Neural cell (in vitro differentiated cells): Measurements from ENCODE around the gene PRAC2.

Source experiments
- CTCF ChIP-seq: fragments of 450-650 bp; IDR thresholded peaks from 2 replicates; pipeline ENCODE4 v1.5.1; 2014; ENCODE audit warnings: antibody characterized with exemption, mild to moderate bottlenecking, moderate library complexity; ENCODE audit not compliant: poor library complexity, severe bottlenecking
- EP300 ChIP-seq: fragments of 450-650 bp; conservative IDR thresholded peaks from 2 replicates; pipeline ENCODE4 v1.6.1; 2014; ENCODE audit warnings: antibody characterized with exemption, mild to moderate bottlenecking, moderate library complexity; ENCODE audit not compliant: poor library complexity, severe bottlenecking
- EZH2 ChIP-seq: fragments of 200-600, 300-800 bp; shearing (Covaris generic), sonication (generic); IDR thresholded peaks from 2 replicates; pipeline ENCODE4 v1.6.1; 2014; ENCODE audit warnings: antibody characterized with exemption, low read length, borderline replicate concordance, mild to moderate bottlenecking; ENCODE audit not compliant: insufficient read depth, poor library complexity, severe bottlenecking
- POLR2AphosphoS5 ChIP-seq: IDR thresholded peaks from 2 replicates; pipeline ENCODE4 v1.6.1; 2012
- RAD21 ChIP-seq: fragments of 450-650 bp; conservative IDR thresholded peaks from 2 replicates; pipeline ENCODE4 v1.6.1; 2014; ENCODE audit warnings: antibody characterized with exemption, mild to moderate bottlenecking, moderate library complexity
- REST ChIP-seq: IDR thresholded peaks from 2 replicates; pipeline ENCODE4 v1.6.1; 2012; ENCODE audit warnings: borderline replicate concordance

DNA sequence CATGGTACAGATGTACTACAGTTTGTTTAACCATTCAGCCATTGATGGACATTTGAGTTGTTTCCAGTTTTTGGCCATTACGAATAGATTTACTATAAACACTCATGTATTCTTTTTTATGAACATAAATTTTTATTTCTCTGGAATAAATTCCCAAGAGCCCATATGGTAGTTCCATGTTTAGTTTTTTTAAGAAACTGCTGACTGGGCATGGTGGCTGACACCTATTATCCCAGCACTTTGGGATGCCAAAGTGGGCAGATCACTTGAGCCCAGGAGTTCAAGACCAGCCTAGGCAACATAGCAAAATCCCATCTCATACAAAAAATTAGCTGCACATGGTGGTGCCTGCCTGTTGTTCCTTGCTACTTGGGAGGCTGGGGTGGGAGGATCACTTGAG is 30.9 kb upstream of the PRAC2 start:
- TF ChIP-seq CTCF (no peak), POLR2AphosphoS5 (no peak), RAD21 (no peak), REST (no peak), EP300 (no peak), EZH2 (no peak)
